CD4-positive, alpha-beta T cell (primary cell): ENCODE measurements around the gene WASHC3. TPM values are rescaled to one million over a fixed set of nuclear protein-coding genes. Genes with fewer than 3 reads are reported as not detected.

ENCODE experiments used
- ATAC-seq: fragments of 200-7000 bp; cut with Tn5 transposase; one replicate; pipeline ENCODE4 v1.10.0; 2022; ENCODE audit warnings: mild to moderate bottlenecking; ENCODE audit not compliant: poor library complexity
- CTCF ChIA-PET: fragments of 350-600 bp; sonication (Branson Sonifier 250); formaldehyde crosslinking; loops from one replicate; lab custom pipeline; 2021; ENCODE audit warnings: antibody characterized with exemption, inconsistent platforms; lab: Charles Lee
- POLR2A ChIA-PET: fragments of 350-600 bp; sonication (Branson Sonifier 250); formaldehyde crosslinking; loops from one replicate; lab custom pipeline; 2021; ENCODE audit warnings: antibody characterized with exemption, inconsistent platforms; lab: Charles Lee
- DNase-seq, 14 experiments: peaks; one replicate each; pipeline ENCODE4 v3.0.0-alpha.2; 2013 to 2020; ENCODE audit warnings: mixed read lengths in 2 of 14
- H3K27ac ChIP-seq, 2 donors: one replicate each; pipeline versions ENCODE4 v1.5.1 to v1.7.0; 2013; ENCODE audit warnings: low read length in 2 of 2, low read depth in 1 of 2, mild to moderate bottlenecking in 1 of 2
- H3K27me3 ChIP-seq, 2 experiments: 1 replicate in 1 of 2; 2 replicates in 1 of 2; pipeline versions ENCODE4 v1.6.1 to v1.7.0; 2013; ENCODE audit warnings: low read length in 2 of 2, control low read depth in 1 of 2, mild to moderate bottlenecking in 1 of 2, moderate library complexity in 1 of 2; ENCODE audit not compliant: insufficient read depth in 2 of 2, control insufficient read depth in 1 of 2
- H3K36me3 ChIP-seq: one replicate; pipeline ENCODE4 v1.6.1; 2013; ENCODE audit warnings: low read length, control low read depth; ENCODE audit not compliant: insufficient read depth
- H3K4me1 ChIP-seq: one replicate; pipeline ENCODE4 v1.6.1; 2013; ENCODE audit warnings: low read length, control low read depth; ENCODE audit not compliant: insufficient read depth
- H3K4me3 ChIP-seq: one replicate; pipeline ENCODE4 v1.5.1; 2013; ENCODE audit warnings: mild to moderate bottlenecking, low read length, moderate library complexity
- H3K9me3 ChIP-seq, 2 experiments: 1 replicate in 1 of 2; 2 replicates in 1 of 2; pipeline versions ENCODE4 v1.6.1 to v1.7.0; 2013; ENCODE audit warnings: low read length in 2 of 2, mild to moderate bottlenecking in 2 of 2, control low read depth in 1 of 2, moderate library complexity in 1 of 2; ENCODE audit not compliant: control insufficient read depth in 1 of 2, insufficient read depth in 1 of 2
- H3K27ac Mint-ChIP-seq: one replicate; pipeline ENCODE4 v1.8.0; 2020; ENCODE audit warnings: mixed read lengths
- H3K27me3 Mint-ChIP-seq: one replicate; pipeline ENCODE4 v1.8.0; 2021; ENCODE audit warnings: mixed read lengths
- H3K36me3 Mint-ChIP-seq: one replicate; pipeline ENCODE4 v1.8.0; 2021; ENCODE audit warnings: low read depth, mixed read lengths
- H3K4me1 Mint-ChIP-seq: one replicate; pipeline ENCODE4 v1.8.0; 2021; ENCODE audit warnings: low read depth, mixed read lengths
- H3K4me3 Mint-ChIP-seq: one replicate; pipeline ENCODE4 v1.8.0; 2020; ENCODE audit warnings: mild to moderate bottlenecking, mixed read lengths
- H3K9me3 Mint-ChIP-seq: one replicate; pipeline ENCODE4 v1.8.0; 2020; ENCODE audit warnings: mixed read lengths
- CTCF ChIP-seq: fragments of 200-600 bp; IDR thresholded peaks from one replicate; pipeline ENCODE4 v1.8.0; 2022; ENCODE audit warnings: antibody characterized with exemption, mild to moderate bottlenecking
- intact Hi-C, 2 experiments: fragments of 100-400 bp; cut with DNase I in 1 of 2; cut with micrococcal nuclease in 1 of 2; formaldehyde crosslinking; loops; one replicate each; pipeline versions ENCODE4 v1.15.1 to v1.9.0; 2023 to 2025; cut with DNase I, micrococcal nuclease
- total RNA-seq, 174 experiments: library from RNA in 2 of 174; stranded (reverse) in 2 of 174; gene quantifications; one replicate each; pipeline ENCODE4 v1.2.3 and lab custom pipeline; 2021 to 2026

Gene WASHC3
- total RNA-seq, 2 experiments from 2014 or later, result 16.9 to 20.3 TPM

GRCh38 chr12:101981868-101982267 lies 79.9 kb downstream of the WASHC3 start:
- ATAC-seq, result no peak
- CTCF ChIA-PET, result no interaction called here

GRCh38 chr12:101968770-101969169 lies 93.0 kb downstream of the WASHC3 start:
- no peak for TF ChIP-seq CTCF
- peak in 1 of 14 experiments; percentile 8 for DNase-seq
- Mint-ChIP-seq H3K27ac (peak overlapping the region; percentile 45), H3K9me3 (peaks cover 2% of the 10 kb centered on the region), H3K4me3 (no peak overlapping the region), H3K27me3 (no peaks in the 10 kb centered on the region), H3K4me1 (peaks cover 25% of the 10 kb centered on the region), H3K36me3 (no peaks in the 10 kb centered on the region)
- peak; percentile 72 for ATAC-seq
- Histone ChIP-seq H3K4me1 (peaks cover 5% of the 10 kb centered on the region), H3K36me3 (no peaks in the 10 kb centered on the region), H3K4me3 (no peak overlapping the region), H3K9me3 (no peaks in the 10 kb centered on the region), H3K27me3 (no peaks in the 10 kb centered on the region), H3K27ac (no peak overlapping the region)
- POLR2A ChIA-PET, result no interaction called here
- CTCF ChIA-PET, result no interaction called here
- intact Hi-C loops, result no loop called here

More at GRCh38 chr12:101981868-101982267, 79.9 kb downstream of the WASHC3 start:
- Mint-ChIP-seq H3K27ac (no peak overlapping the region), H3K4me3 (no peak overlapping the region), H3K27me3 (no peaks in the 10 kb centered on the region), H3K4me1 (no peaks in the 10 kb centered on the region), H3K36me3 (no peaks in the 10 kb centered on the region), H3K9me3 (no peaks in the 10 kb centered on the region)
- H3K4me1 ChIP-seq, result no peaks in the 10 kb centered on the region
- intact Hi-C loops, result no loop called here
- no peak overlapping the region for H3K27ac ChIP-seq
- no peak for TF ChIP-seq CTCF
- no peaks in the 10 kb centered on the region for H3K27me3 ChIP-seq
- no peak overlapping the region for H3K4me3 ChIP-seq
- POLR2A ChIA-PET, result no interaction called here
- no peaks in the 10 kb centered on the region for H3K36me3 ChIP-seq
- DNase-seq, result no peak
- no peaks in the 10 kb centered on the region for H3K9me3 ChIP-seq

GRCh38 chr12:101967506-101967905 lies 94.3 kb downstream of the WASHC3 start:
- no peaks in the 10 kb centered on the region for H3K36me3 Mint-ChIP-seq
- Histone ChIP-seq H3K4me1 (peaks cover 5% of the 10 kb centered on the region), H3K4me3 (no peak overlapping the region), H3K9me3 (no peaks in the 10 kb centered on the region), H3K27me3 (no peaks in the 10 kb centered on the region), H3K27ac (no peak overlapping the region), H3K36me3 (no peaks in the 10 kb centered on the region)
- CTCF ChIA-PET, result no interaction called here
- DNase-seq (peak in 3 of 14 experiments; percentile 7 to 44 (median 25)), ATAC-seq (peak; percentile 71)
- H3K4me1 Mint-ChIP-seq, result peaks cover 25% of the 10 kb centered on the region
- no peaks in the 10 kb centered on the region for H3K27me3 Mint-ChIP-seq
- H3K9me3 Mint-ChIP-seq, result peaks cover 2% of the 10 kb centered on the region
- H3K27ac Mint-ChIP-seq, result peak overlapping the region; percentile 16
- no peak overlapping the region for H3K4me3 Mint-ChIP-seq
- POLR2A ChIA-PET, result no interaction called here
- TF ChIP-seq CTCF, result no peak
- intact Hi-C loops, result no loop called here
